GM23248 (cell line): ENCODE data around the gene SGMS1. TPM values are rescaled to one million over a fixed set of nuclear protein-coding genes. Genes with fewer than 3 reads are reported as not detected.
"Not testable (repeated sequence)": the region's sequence is repeated elsewhere in the genome, so short reads cannot be mapped to it uniquely, and the experiment has no call there.

Experiments used
- DNase-seq: peaks from one replicate; pipeline ENCODE4 v3.0.0-alpha.2; 2015
- H2AFZ ChIP-seq: fragments of 200-600 bp; sonication (generic); 2 replicates; pipeline ENCODE4 v1.6.1; 2016; ENCODE audit warnings: antibody characterized with exemption
- H3F3A ChIP-seq: fragments of 200-600 bp; sonication (generic); 2 replicates; pipeline ENCODE4 v1.6.1; 2016; ENCODE audit warnings: mild to moderate bottlenecking, antibody characterized with exemption, mixed run types; ENCODE audit not compliant: insufficient read depth
- H3K27ac ChIP-seq: fragments of 200-600 bp; sonication (generic); 2 replicates; pipeline ENCODE4 v1.5.1; 2016; ENCODE audit warnings: mild to moderate bottlenecking
- H3K27me3 ChIP-seq: fragments of 200-600 bp; sonication (generic); replicated peaks from 2 replicates; pipeline ENCODE4 v1.6.1; 2016; ENCODE audit warnings: mild to moderate bottlenecking; ENCODE audit not compliant: insufficient read depth
- H3K36me3 ChIP-seq: fragments of 200-600 bp; sonication (generic); 2 replicates; pipeline ENCODE4 v1.6.1; 2016; ENCODE audit warnings: low read depth, mild to moderate bottlenecking
- H3K4me1 ChIP-seq: fragments of 200-600 bp; sonication (generic); 2 replicates; pipeline ENCODE4 v1.6.1; 2016; ENCODE audit warnings: mild to moderate bottlenecking; ENCODE audit not compliant: insufficient read depth
- H3K4me2 ChIP-seq: fragments of 200-600 bp; sonication (generic); one replicate; pipeline ENCODE4 v1.6.1; 2016; ENCODE audit warnings: mild to moderate bottlenecking; ENCODE audit not compliant: unreplicated experiment
- H3K4me3 ChIP-seq: fragments of 200-600 bp; sonication (generic); 2 replicates; pipeline ENCODE4 v1.5.1; 2016; ENCODE audit warnings: mild to moderate bottlenecking
- H3K79me2 ChIP-seq: fragments of 200-600 bp; sonication (generic); 2 replicates; pipeline ENCODE4 v1.6.1; 2016; ENCODE audit warnings: mild to moderate bottlenecking; ENCODE audit not compliant: insufficient read depth
- H3K9ac ChIP-seq: fragments of 200-600 bp; sonication (generic); 2 replicates; pipeline ENCODE4 v1.6.1; 2016; ENCODE audit warnings: mild to moderate bottlenecking
- H3K9me2 ChIP-seq: fragments of 200-600 bp; sonication (generic); 2 replicates; pipeline ENCODE4 v1.6.1; 2016; ENCODE audit warnings: mixed run types, mild to moderate bottlenecking, moderate library complexity; ENCODE audit not compliant: insufficient read depth
- H3K9me3 ChIP-seq: fragments of 200-600 bp; sonication (generic); one replicate; pipeline ENCODE4 v1.6.1; 2017; ENCODE audit warnings: low read depth
- H4K20me1 ChIP-seq: fragments of 200-600 bp; sonication (generic); 2 replicates; pipeline ENCODE4 v1.6.0; 2016; ENCODE audit not compliant: insufficient read depth
- EZH2 ChIP-seq: fragments of 200-600 bp; sonication (generic); IDR thresholded peaks from 2 replicates; pipeline ENCODE4 v1.6.1; 2018; ENCODE audit warnings: antibody characterized with exemption, mild to moderate bottlenecking; ENCODE audit not compliant: insufficient read depth, poor library complexity, severe bottlenecking
- EZH2phosphoT487 ChIP-seq: fragments of 200-600 bp; sonication (generic); IDR thresholded peaks from 2 replicates; pipeline ENCODE4 v1.6.1; 2018; ENCODE audit warnings: antibody characterized with exemption, moderate library complexity, mild to moderate bottlenecking, low read depth; ENCODE audit not compliant: insufficient read depth
- WGBS, 2 experiments: methylation state at CpG; one replicate each; pipeline ENCODE4 v1.1.6; 2015 to 2017; ENCODE audit warnings: low lambda C conversion rate in 2 of 2, low coverage in 1 of 2; ENCODE audit errors: missing lambda C conversion rate in 2 of 2; 5-methylcytosine and 5-hydroxymethylcytosine counted together
- in situ Hi-C: fragments of 300-500 bp; cut with MboI; formaldehyde crosslinking; loops from 2 replicates; pipeline ENCODE4 v1.15.0; 2020
- polyA plus RNA-seq: library from polyadenylated mRNA; unstranded; fragments of >200 nt; fragmentation: Nextera tagmentation; extraction: Ambion mirVana; gene quantifications from 2 replicates; pipeline ENCODE4 v1.2.1, GENCODE V29; 2016
- total RNA-seq: library from RNA; depleted of rRNA; stranded (reverse); fragments of >200 nt; shearing (Covaris generic); gene quantifications from 2 replicates; pipeline ENCODE4 v1.2.3, GENCODE V29; 2014

The SGMS1 gene
- total and polyA plus RNA-seq, 2 experiments from 2014 or later: 22.7 to 53.6 TPM

DNA sequence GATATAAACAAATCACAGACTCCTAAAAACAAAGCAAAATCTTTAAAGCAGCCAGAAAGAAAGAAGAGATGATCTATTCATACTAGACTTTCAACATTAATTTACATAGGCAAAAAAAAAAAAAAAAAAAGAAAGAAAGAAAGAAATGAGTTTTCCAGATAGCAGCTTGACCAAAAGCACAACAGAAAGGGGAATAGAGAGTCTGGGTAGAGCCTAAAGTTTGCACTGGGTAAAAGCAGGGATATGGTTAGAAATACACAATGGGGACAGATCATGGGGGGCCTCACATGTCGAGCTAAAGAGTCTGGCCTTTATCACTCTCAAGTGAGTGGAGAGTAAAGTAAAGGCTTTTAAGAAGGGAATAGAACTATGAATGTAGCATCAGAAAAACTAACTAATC lies 169.8 kb downstream of the SGMS1 start:
- no peak for TF ChIP-seq EZH2phosphoT487
- no peak for TF ChIP-seq EZH2
- Histone ChIP-seq H3K79me2 (no peaks in the 10 kb centered on the region), H3K9ac (no peak overlapping the region), H3K27me3 (no peaks in the 10 kb centered on the region), H3K4me2 (no peak overlapping the region), H3K36me3 (no peaks in the 10 kb centered on the region), H3F3A (no peaks in the 10 kb centered on the region), H3K4me3 (no peak overlapping the region), H3K9me2 (no peaks in the 10 kb centered on the region), H3K27ac (no peak overlapping the region), H3K9me3 (no peaks in the 10 kb centered on the region), H2AFZ (no peak overlapping the region), H3K4me1 (no peaks in the 10 kb centered on the region), H4K20me1 (no peaks in the 10 kb centered on the region)
- no peak for DNase-seq
- in situ Hi-C loops: no loop called here
- 14 to 24% methylated on average over 1 of the region's 1 CpG for WGBS, 2 experiments

DNA sequence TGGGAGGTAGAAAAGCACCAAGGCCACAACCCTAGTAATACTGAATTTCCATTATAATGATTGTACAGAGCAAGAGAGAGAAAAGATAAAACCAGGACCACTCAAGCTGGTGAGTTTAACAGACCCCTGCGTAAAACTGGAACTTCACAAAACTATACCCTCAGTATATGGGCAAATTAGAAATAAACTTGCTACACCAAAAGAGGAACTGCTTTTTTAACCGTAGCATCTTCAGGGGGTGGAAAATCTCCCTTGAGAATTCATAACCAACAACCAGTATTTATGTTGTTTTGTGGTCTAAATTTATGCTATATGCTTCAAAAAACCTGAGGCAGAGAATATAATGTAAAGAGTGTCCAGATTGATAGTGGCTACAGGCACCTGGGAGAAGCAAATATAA lies 171.2 kb downstream of the SGMS1 start:
- H3K9me2 ChIP-seq: no peaks in the 10 kb centered on the region
- 96% methylated on average over 2 of the region's 2 CpGs for WGBS, 2 experiments
- H3K4me1 ChIP-seq: no peaks in the 10 kb centered on the region
- H3K79me2 ChIP-seq: no peaks in the 10 kb centered on the region
- H3F3A ChIP-seq: no peaks in the 10 kb centered on the region
- no peaks in the 10 kb centered on the region for H3K36me3 ChIP-seq
- no peaks in the 10 kb centered on the region for H3K9me3 ChIP-seq
- no peaks in the 10 kb centered on the region for H4K20me1 ChIP-seq
- H2AFZ ChIP-seq: no peak overlapping the region
- no peak overlapping the region for H3K4me3 ChIP-seq
- in situ Hi-C loops: no loop called here
- no peak overlapping the region for H3K4me2 ChIP-seq
- no peak for DNase-seq
- no peaks in the 10 kb centered on the region for H3K27me3 ChIP-seq
- no peak for TF ChIP-seq EZH2phosphoT487
- TF ChIP-seq EZH2: no peak
- H3K9ac ChIP-seq: no peak overlapping the region
- no peak overlapping the region for H3K27ac ChIP-seq

DNA sequence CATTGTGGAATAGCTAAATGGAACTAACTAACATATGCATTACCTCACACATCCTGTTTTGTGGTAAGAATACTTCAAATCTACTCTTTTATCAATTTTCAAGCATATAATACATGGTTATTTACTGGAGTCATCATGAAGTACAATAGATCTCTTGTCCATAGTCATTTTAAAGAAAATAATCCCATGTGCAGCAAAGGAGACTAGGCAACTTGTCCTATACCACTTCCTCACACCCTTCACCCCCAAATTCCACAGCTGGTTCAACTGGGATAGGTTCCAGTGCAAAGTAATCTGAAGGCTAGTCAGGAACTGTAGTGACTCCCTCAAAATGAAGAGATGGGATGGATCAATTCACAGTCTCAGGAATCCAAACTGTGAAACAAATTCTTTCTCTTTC lies 176.1 kb downstream of the SGMS1 start:
- Histone ChIP-seq H3K9me3 (no peaks in the 10 kb centered on the region), H3K4me2 (no peak overlapping the region), H2AFZ (no peak overlapping the region), H3K36me3 (no peaks in the 10 kb centered on the region), H3K9me2 (no peaks in the 10 kb centered on the region), H3K4me1 (no peaks in the 10 kb centered on the region), H3K9ac (no peak overlapping the region), H4K20me1 (no peaks in the 10 kb centered on the region), H3K27ac (no peak overlapping the region), H3K4me3 (no peak overlapping the region), H3F3A (no peaks in the 10 kb centered on the region), H3K79me2 (no peaks in the 10 kb centered on the region), H3K27me3 (no peaks in the 10 kb centered on the region)
- in situ Hi-C loops: no loop called here
- TF ChIP-seq EZH2 (no peak), EZH2phosphoT487 (no peak)
- no peak for DNase-seq

DNA sequence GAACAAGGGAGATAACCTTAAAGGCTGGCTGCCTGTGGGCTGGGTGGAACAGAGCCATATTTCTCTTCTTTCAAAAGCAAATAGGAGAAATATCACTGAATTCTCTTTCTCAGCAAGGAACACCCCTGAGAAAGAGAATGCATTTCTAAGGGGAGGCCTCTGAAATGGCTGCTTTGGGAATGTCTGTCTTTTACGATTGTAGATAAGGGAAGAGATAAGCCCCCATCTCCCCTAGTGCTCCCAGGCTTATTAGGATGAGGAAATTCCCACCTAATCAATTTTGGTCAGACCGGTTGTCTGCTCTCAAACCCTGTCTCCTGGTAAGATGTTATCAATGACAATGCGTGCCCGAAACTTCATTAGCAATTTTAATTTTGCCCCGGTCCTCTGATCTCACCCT lies 178.0 kb downstream of the SGMS1 start:
- DNase-seq, H4K20me1 ChIP-seq, H3K4me3 ChIP-seq, H3K4me2 ChIP-seq, in situ Hi-C loops, H3K9me2 ChIP-seq, H3K27ac ChIP-seq, H3K36me3 ChIP-seq, H3K27me3 ChIP-seq, H3K4me1 ChIP-seq, H3K9ac ChIP-seq, H3K9me3 ChIP-seq, H3F3A ChIP-seq, H3K79me2 ChIP-seq, H2AFZ ChIP-seq: not testable (repeated sequence)
- WGBS, 2 experiments: 86 to 88% methylated on average over 5 of the region's 5 CpGs

DNA sequence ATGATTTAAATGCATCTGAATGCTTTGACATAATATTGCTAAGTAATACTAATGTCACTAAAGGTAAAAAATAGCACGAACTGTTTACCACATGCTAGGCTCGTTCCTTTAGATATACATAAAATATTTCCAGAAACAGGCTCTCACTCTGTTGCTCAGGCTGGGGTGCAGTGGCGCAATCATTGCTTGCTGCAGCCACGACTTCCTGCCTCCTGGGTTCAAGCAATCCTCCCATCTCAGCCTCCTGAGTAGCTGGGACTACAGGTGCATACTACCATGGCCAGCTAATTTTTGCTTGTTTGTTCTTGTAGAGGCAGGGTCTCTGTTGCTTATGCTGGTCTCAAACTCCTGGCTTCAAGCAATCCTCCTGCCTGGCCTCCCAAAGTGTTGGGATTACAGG lies 183.3 kb downstream of the SGMS1 start:
- WGBS, 2 experiments: 90 to 99% methylated on average over 4 of the region's 4 CpGs
- Histone ChIP-seq H3K36me3 (no peaks in the 10 kb centered on the region), H3K79me2 (no peaks in the 10 kb centered on the region), H3K4me2 (no peak overlapping the region), H4K20me1 (no peaks in the 10 kb centered on the region), H3K27me3 (no peaks in the 10 kb centered on the region), H3K9me2 (no peaks in the 10 kb centered on the region), H3K4me1 (peaks cover 5% of the 10 kb centered on the region; the same call in 1 of the 2 replicates), H3K27ac (no peak overlapping the region), H3K9me3 (no peaks in the 10 kb centered on the region), H2AFZ (no peak overlapping the region), H3K9ac (no peak overlapping the region), H3K4me3 (no peak overlapping the region), H3F3A (no peaks in the 10 kb centered on the region)
- no peak for TF ChIP-seq EZH2
- TF ChIP-seq EZH2phosphoT487: no peak
- in situ Hi-C loops: no loop called here
- DNase-seq: no peak
